ENCODE measurements around the gene SVIL. TPM values are rescaled to one million over a fixed set of nuclear protein-coding genes. Genes with fewer than 3 reads are reported as not detected.

SVIL gene
- total and polyA plus RNA-seq, 2 experiments from 2014 or later: 5.9 to 7.3 TPM

- H2AFZ ChIP-seq: no peak overlapping the region
- no peak overlapping the region for H3K4me2 ChIP-seq (ENCODE audit: unreplicated experiment)
- WGBS, 2 experiments (ENCODE audit: low coverage in 1 of 2, low lambda C conversion rate in 2 of 2, missing lambda C conversion rate in 2 of 2): 85 to 90% methylated on average over 4 of the region's 4 CpGs
- H3K27ac ChIP-seq: no peak overlapping the region
- H3K36me3 ChIP-seq (ENCODE audit: low read depth): no peaks in the 10 kb centered on the region
- no peaks in the 10 kb centered on the region for H3F3A ChIP-seq (ENCODE audit: insufficient read depth)
- H3K9ac ChIP-seq: no peak overlapping the region
- no peaks in the 10 kb centered on the region for H3K9me3 ChIP-seq (ENCODE audit: low read depth)
- no peaks in the 10 kb centered on the region for H3K79me2 ChIP-seq (ENCODE audit: insufficient read depth)
- no peaks in the 10 kb centered on the region for H3K27me3 ChIP-seq (replicated peaks; ENCODE audit: insufficient read depth)
- no peaks in the 10 kb centered on the region for H3K9me2 ChIP-seq (ENCODE audit: insufficient read depth)
- H4K20me1 ChIP-seq (ENCODE audit: insufficient read depth): no peaks in the 10 kb centered on the region
- TF ChIP-seq EZH2 (IDR thresholded peaks at IDR 0.05; ENCODE audit: insufficient read depth, poor library complexity, severe bottlenecking) (no peak), EZH2phosphoT487 (IDR thresholded peaks at IDR 0.05; ENCODE audit: insufficient read depth, low read depth) (no peak)
- no peak overlapping the region for H3K4me3 ChIP-seq
- no peak for DNase-seq
- in situ Hi-C loops (cut with MboI): no loop called here
- H3K4me1 ChIP-seq (ENCODE audit: insufficient read depth): no peaks in the 10 kb centered on the region
Measured at GRCh38 chr10:29676732-29677131, 42.0 kb upstream of the SVIL start.

- no peak overlapping the region for H3K4me3 ChIP-seq
- H3K9ac ChIP-seq: no peak overlapping the region
- H3F3A ChIP-seq (ENCODE audit: insufficient read depth): no peaks in the 10 kb centered on the region
- H3K36me3 ChIP-seq (ENCODE audit: low read depth): no peaks in the 10 kb centered on the region
- H2AFZ ChIP-seq: no peak overlapping the region
- no peaks in the 10 kb centered on the region for H3K4me1 ChIP-seq (ENCODE audit: insufficient read depth)
- no peak for DNase-seq
- in situ Hi-C loops (cut with MboI): no loop called here
- 83 to 90% methylated on average over 1 of the region's 1 CpG for WGBS, 2 experiments (ENCODE audit: low coverage in 1 of 2, low lambda C conversion rate in 2 of 2, missing lambda C conversion rate in 2 of 2)
- TF ChIP-seq EZH2 (IDR thresholded peaks at IDR 0.05; ENCODE audit: insufficient read depth, poor library complexity, severe bottlenecking): no peak
- no peak for TF ChIP-seq EZH2phosphoT487 (IDR thresholded peaks at IDR 0.05; ENCODE audit: insufficient read depth, low read depth)
- no peak overlapping the region for H3K27ac ChIP-seq
- H3K4me2 ChIP-seq (ENCODE audit: unreplicated experiment): no peak overlapping the region
- no peaks in the 10 kb centered on the region for H3K9me3 ChIP-seq (ENCODE audit: low read depth)
- no peaks in the 10 kb centered on the region for H3K9me2 ChIP-seq (ENCODE audit: insufficient read depth)
- no peaks in the 10 kb centered on the region for H3K79me2 ChIP-seq (ENCODE audit: insufficient read depth)
- H3K27me3 ChIP-seq (replicated peaks; ENCODE audit: insufficient read depth): no peaks in the 10 kb centered on the region
- H4K20me1 ChIP-seq (ENCODE audit: insufficient read depth): no peaks in the 10 kb centered on the region
Measured at GRCh38 chr10:29675984-29676383, 41.2 kb upstream of the SVIL start.

- Histone ChIP-seq H3K79me2 (ENCODE audit: insufficient read depth) (no peaks in the 10 kb centered on the region), H3K4me3 (no peak overlapping the region)
- in situ Hi-C loops (cut with MboI): no loop called here
Measured at GRCh38 chr10:29671968-29672367, 37.2 kb upstream of the SVIL start.

GRCh38 chr10:29671228-29671780 lies 36.5 kb upstream of the SVIL start:
- WGBS, 2 experiments (ENCODE audit: low coverage in 1 of 2, low lambda C conversion rate in 2 of 2, missing lambda C conversion rate in 2 of 2): 42 to 56% methylated on average over 7 of the region's 7 CpGs

More at GRCh38 chr10:29671968-29672367, 37.2 kb upstream of the SVIL start:
- TF ChIP-seq EZH2 (IDR thresholded peaks at IDR 0.05; ENCODE audit: insufficient read depth, poor library complexity, severe bottlenecking): no peak
- TF ChIP-seq EZH2phosphoT487 (IDR thresholded peaks at IDR 0.05; ENCODE audit: insufficient read depth, low read depth): no peak
- WGBS, 2 experiments (ENCODE audit: low coverage in 1 of 2, low lambda C conversion rate in 2 of 2, missing lambda C conversion rate in 2 of 2): 92 to 93% methylated on average over 2 of the region's 2 CpGs
- H3K9me3 ChIP-seq (ENCODE audit: low read depth): no peaks in the 10 kb centered on the region
- peaks cover 5% of the 10 kb centered on the region; the same call in 1 of the 2 replicates for H3K4me1 ChIP-seq (ENCODE audit: insufficient read depth)
- no peak overlapping the region for H3K4me2 ChIP-seq (ENCODE audit: unreplicated experiment)
- no peaks in the 10 kb centered on the region for H3K36me3 ChIP-seq (ENCODE audit: low read depth)
- H2AFZ ChIP-seq: no peak overlapping the region
- DNase-seq: no peak
- no peaks in the 10 kb centered on the region for H4K20me1 ChIP-seq (ENCODE audit: insufficient read depth)
- H3K9ac ChIP-seq: no peak overlapping the region
- peaks cover 10% of the 10 kb centered on the region; the same call in 1 of the 2 replicates for H3F3A ChIP-seq (ENCODE audit: insufficient read depth)
- H3K27me3 ChIP-seq (replicated peaks; ENCODE audit: insufficient read depth): no peaks in the 10 kb centered on the region
- H3K9me2 ChIP-seq (ENCODE audit: insufficient read depth): no peaks in the 10 kb centered on the region
- H3K27ac ChIP-seq: no peak overlapping the region

More at GRCh38 chr10:29671228-29671780, 36.5 kb upstream of the SVIL start:
- peaks cover 5% of the 10 kb centered on the region; the same call in 1 of the 2 replicates for H3K4me1 ChIP-seq (ENCODE audit: insufficient read depth)
- no peaks in the 10 kb centered on the region for H3K9me3 ChIP-seq (ENCODE audit: low read depth)
- no peaks in the 10 kb centered on the region for H3K79me2 ChIP-seq (ENCODE audit: insufficient read depth)
- no peaks in the 10 kb centered on the region for H3K9me2 ChIP-seq (ENCODE audit: insufficient read depth)
- no peak overlapping the region for H3K4me3 ChIP-seq
- H4K20me1 ChIP-seq (ENCODE audit: insufficient read depth): no peaks in the 10 kb centered on the region
- in situ Hi-C loops (cut with MboI): no loop called here
- TF ChIP-seq EZH2 (IDR thresholded peaks at IDR 0.05; ENCODE audit: insufficient read depth, poor library complexity, severe bottlenecking) (no peak), EZH2phosphoT487 (IDR thresholded peaks at IDR 0.05; ENCODE audit: insufficient read depth, low read depth) (no peak)
- no peak overlapping the region for H3K9ac ChIP-seq
- no peaks in the 10 kb centered on the region for H3K36me3 ChIP-seq (ENCODE audit: low read depth)
- no peaks in the 10 kb centered on the region for H3K27me3 ChIP-seq (replicated peaks; ENCODE audit: insufficient read depth)
- DNase-seq: no peak
- no peak overlapping the region for H2AFZ ChIP-seq
- no peak overlapping the region for H3K27ac ChIP-seq
- peaks cover 10% of the 10 kb centered on the region; the same call in 1 of the 2 replicates for H3F3A ChIP-seq (ENCODE audit: insufficient read depth)
- no peak overlapping the region for H3K4me2 ChIP-seq (ENCODE audit: unreplicated experiment)

Measured in GM23248 (cell line).